HG03571 (cell line): ENCODE measurements around the gene STAP2.

ENCODE experiments used
- ATAC-seq: cut with Tn5 transposase; IDR thresholded peaks from one replicate; pipeline ENCODE4 v1.9.1; 2021; ENCODE audit not compliant: unreplicated experiment

The STAP2 gene

GRCh38 chr19:4338441-4339355 is at the start of gene STAP2:
Gene STAP2, minus strand, starts transcription at chr19:4338827. Its CDS starts 74 bp downstream, at chr19:4338753.
- ATAC-seq, result no peak

- no peak for ATAC-seq
Observed at GRCh38 chr19:4386041-4386782, 47.6 kb upstream of the STAP2 start.

GRCh38 chr19:4385291-4386040 is 46.8 kb upstream of the STAP2 start:
- no peak for ATAC-seq

- no peak for ATAC-seq
Observed at GRCh38 chr19:4380254-4380727, 41.7 kb upstream of the STAP2 start.

GRCh38 chr19:4379383-4380253 is 41.0 kb upstream of the STAP2 start:
- ATAC-seq, result no peak

- ATAC-seq, result no peak
Observed at GRCh38 chr19:4378886-4379285, 40.3 kb upstream of the STAP2 start.

GRCh38 chr19:4376991-4377781 is 38.6 kb upstream of the STAP2 start:
- no peak for ATAC-seq

GRCh38 chr19:4376671-4376990 is 38.0 kb upstream of the STAP2 start:
- ATAC-seq, result no peak

- peak; percentile 6 for ATAC-seq
Observed at GRCh38 chr19:4376028-4376670, 37.5 kb upstream of the STAP2 start.

- ATAC-seq, result peak; percentile 50
Observed at GRCh38 chr19:4375164-4376027, 36.8 kb upstream of the STAP2 start.

GRCh38 chr19:4374498-4375163 is 36.0 kb upstream of the STAP2 start:
- ATAC-seq, result no peak

GRCh38 chr19:4373601-4374497 is 35.2 kb upstream of the STAP2 start:
- ATAC-seq, result no peak

- ATAC-seq, result no peak
Observed at GRCh38 chr19:4373013-4373367, 34.4 kb upstream of the STAP2 start.

GRCh38 chr19:4372165-4373012 is 33.8 kb upstream of the STAP2 start:
- ATAC-seq, result no peak

GRCh38 chr19:4371247-4372164 is 32.9 kb upstream of the STAP2 start:
- ATAC-seq, result no peak
